Islet precursor cell (in vitro differentiated cells): ENCODE measurements around the gene MYCN.
"Not testable (repeated sequence)": the region's sequence is repeated elsewhere in the genome, so short reads cannot be mapped to it uniquely, and the experiment has no call there.

Experiments used
- DNase-seq: peaks from one replicate; pipeline ENCODE4 v3.0.0-alpha.2; 2018

MYCN gene

GRCh38 chr2:15945909-15946705, 5.8 kb downstream of the MYCN start:
- no peak for DNase-seq

- DNase-seq = no peak
Measured at GRCh38 chr2:15946983-15947382, 6.6 kb downstream of the MYCN start.

- DNase-seq = no peak
Measured at GRCh38 chr2:15947431-15947830, 7.1 kb downstream of the MYCN start.

- DNase-seq = no peak
Measured at GRCh38 chr2:15948704-15948957, 8.3 kb downstream of the MYCN start.

GRCh38 chr2:15949126-15949525, 8.8 kb downstream of the MYCN start:
- DNase-seq = no peak

- no peak for DNase-seq
Measured at GRCh38 chr2:15949551-15949950, 9.2 kb downstream of the MYCN start.

- no peak for DNase-seq
Measured at GRCh38 chr2:15950088-15950952, 10.0 kb downstream of the MYCN start.

- DNase-seq = not testable (repeated sequence)
Measured at GRCh38 chr2:15951936-15952335, 11.6 kb downstream of the MYCN start.

- DNase-seq = no peak
Measured at GRCh38 chr2:15952451-15953146, 12.2 kb downstream of the MYCN start.

GRCh38 chr2:15953147-15953630, 12.8 kb downstream of the MYCN start:
- DNase-seq = no peak

- DNase-seq = no peak
Measured at GRCh38 chr2:15953891-15954680, 13.7 kb downstream of the MYCN start.

GRCh38 chr2:15954761-15955160, 14.4 kb downstream of the MYCN start:
- DNase-seq = no peak

- DNase-seq = no peak
Measured at GRCh38 chr2:15955232-15955988, 15.1 kb downstream of the MYCN start.

GRCh38 chr2:15956230-15956629, 15.9 kb downstream of the MYCN start:
- no peak for DNase-seq

- DNase-seq = no peak
Measured at GRCh38 chr2:15956751-15957736, 16.7 kb downstream of the MYCN start.

GRCh38 chr2:15957881-15958713, 17.7 kb downstream of the MYCN start:
- no peak for DNase-seq

GRCh38 chr2:15959331-15960153, 19.2 kb downstream of the MYCN start:
- DNase-seq = no peak

GRCh38 chr2:15960154-15960520, 19.8 kb downstream of the MYCN start:
- DNase-seq = not testable (repeated sequence)
